Stimulated activated CD8-positive, alpha-beta memory T cell treated with anti-CD3 and anti-CD28 coated beads, Interleukin-15, amount 100 ng/mL, for 1 hour (primary cell): Measurements from ENCODE around the gene CATSPER4.

Experiments
- DNase-seq: peaks from one replicate; pipeline ENCODE4 v3.0.0-alpha.2; 2020; ENCODE audit warnings: low read depth

The CATSPER4 gene

DNA sequence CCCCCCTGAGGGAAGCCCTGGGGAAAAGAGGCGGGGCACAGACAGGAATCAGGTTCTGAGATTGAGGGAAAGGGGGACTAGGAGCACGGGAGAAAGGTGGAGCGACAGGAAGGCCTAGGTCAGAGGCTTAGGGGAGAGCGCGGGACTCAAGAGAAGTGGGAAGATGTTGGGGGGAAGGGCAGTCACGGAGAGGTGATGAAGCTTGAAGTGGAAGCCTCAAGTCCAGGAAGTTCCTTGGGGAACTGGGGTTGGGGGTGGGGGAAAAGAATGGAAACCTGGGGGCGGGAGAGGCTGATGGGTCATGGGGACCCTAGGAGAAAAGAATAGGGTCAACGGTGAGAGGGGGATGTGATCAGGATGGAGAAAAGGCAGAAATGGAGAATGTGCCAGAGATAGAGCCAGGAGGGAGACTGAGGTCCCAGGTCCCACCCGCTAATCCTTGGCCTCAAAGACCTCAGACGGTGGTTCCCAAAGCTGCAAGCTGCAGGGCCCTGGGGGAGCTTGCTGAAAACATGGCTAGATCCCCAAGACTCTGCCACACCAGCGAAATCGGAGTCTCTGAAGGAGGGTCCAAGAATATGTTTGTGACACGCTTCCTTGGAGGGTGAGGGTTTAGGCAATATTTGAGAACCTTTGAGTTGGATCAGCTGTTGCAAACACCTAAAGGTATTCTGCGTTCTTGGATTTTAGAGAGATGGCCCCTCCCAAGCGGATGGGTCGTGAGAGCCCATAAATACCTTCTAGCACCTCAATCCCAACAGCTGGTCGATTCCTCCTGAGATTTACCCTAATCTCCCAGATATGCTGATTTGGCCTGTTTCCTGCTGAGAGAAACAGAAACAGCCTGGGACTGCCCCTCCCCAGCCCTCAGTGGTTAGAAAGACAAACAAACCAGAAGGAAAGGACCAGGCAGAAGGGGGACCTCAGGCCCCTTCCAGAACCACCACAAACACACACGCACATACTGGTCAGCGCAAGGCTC lies 25.2 kb upstream of the CATSPER4 start:
- no peak for DNase-seq

DNA sequence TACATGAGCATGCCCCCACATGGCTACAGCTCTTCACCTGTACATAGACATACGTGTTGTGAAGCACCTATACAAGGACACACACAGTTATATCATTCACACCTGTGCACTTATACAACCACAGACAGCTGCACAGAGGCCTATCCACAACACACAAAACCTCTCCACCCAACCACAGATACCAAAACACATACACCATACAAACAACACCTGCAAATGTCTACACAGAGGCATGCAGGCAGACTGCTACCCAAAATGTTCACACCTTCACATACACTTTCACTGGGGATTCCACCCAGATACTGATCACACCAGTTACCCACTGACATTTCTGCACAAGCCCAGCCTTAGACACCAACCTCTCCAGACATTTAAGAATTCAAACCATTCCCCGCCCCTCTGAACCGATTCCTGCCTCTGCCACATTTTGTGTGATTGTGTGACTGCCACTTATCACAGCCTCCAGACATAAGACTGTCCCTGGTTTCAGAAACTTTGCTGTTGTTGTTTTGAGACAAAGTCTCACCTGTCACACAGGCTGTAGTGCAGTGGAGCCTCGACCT lies 23.6 kb upstream of the CATSPER4 start:
- no peak for DNase-seq

DNA sequence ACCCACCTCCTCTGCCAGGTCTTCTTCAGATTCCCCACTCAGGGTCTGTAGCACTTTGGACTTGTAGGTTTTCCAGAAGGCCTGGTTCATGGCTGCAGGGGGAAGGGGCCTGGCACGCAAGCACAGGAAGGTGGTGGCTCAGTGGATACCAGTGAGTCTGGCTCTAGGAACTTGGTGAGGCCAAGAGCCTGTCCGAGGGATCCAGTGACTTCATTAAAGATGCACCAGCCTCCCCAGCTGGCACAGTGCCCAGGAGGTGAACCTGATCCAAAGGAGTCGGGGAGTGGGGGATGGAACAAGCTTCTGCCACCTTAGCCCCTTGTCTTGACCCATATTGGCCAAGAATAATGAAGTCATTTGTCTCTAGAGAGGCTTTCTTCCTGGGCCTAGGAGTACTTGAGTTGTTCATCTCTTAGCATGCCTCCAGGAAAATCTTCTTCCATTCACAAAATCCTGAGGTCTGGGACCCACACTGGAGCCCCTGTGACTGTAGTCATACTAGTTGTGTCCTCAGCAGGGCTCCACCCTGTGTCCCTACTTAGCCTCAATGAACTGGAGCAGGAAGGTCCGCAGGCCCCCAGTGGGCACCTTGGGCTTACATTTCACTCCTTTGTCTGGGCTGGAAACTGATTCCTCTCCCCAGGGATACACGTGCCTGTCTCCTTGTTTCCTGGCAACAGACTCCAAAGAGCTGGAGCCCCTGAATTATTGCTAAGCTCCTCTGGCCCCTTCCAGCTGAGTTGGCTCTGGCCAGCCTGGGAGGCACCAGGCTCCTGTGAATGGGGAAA lies 21.8 kb upstream of the CATSPER4 start, which contains the start of gene C1orf232:
TSS of gene C1orf232 (minus strand) at position 554 of the 788 bp plus-strand sequence. CDS start at position 90, 464 bp downstream.
- DNase-seq: no peak

DNA sequence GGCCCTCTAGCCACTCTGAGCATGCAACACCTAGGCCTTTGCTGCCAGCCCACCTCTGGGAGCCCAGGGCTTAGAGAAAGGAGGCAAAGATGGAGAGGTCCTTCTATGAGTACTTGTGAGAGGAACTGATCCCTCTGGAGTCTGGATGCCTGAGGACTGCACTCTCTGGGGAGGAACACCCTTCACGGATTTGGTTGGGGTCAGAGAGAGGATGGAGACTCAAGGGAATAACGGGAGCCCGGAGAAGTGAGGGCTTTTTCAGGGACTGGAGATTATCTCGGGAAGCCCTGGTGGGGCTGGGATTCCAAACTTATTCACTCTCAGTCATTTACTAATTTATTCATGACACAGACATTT lies 21.2 kb upstream of the CATSPER4 start:
- no peak for DNase-seq

DNA sequence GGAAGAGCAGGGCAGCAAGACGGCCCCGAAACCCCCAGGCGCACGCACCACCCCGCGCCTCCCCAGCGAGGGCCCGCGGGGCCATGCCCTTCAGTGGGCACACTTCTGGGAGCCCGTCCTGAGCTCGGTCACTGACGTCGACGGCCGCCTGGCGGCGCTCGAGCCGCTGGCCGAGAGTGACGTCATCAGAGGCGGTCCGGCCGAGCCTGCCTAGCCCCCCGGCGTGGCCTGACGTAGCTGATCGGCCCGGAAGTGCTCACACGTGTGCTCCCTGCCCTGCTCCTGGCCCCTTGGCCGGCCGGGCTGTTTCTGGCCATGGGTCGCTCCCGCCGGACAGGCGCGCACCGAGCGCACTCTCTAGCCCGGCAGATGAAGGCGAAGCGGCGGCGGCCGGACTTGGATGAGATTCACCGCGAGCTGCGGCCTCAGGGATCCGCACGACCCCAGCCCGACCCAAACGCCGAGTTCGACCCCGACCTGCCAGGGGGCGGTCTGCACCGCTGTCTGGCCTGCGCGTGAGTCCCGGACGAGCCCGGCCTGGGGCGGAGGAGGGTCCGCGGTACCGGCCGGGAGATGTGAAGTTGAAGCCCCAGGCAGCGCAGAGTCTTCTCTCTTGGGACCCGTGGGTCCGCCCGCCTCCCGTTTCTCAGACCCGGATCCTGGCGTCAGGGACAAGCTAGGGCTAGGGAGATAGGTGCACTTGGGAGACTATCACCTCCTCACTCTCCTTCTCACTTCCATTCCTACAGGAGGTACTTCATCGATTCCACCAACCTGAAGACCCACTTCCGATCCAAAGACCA lies 20.5 kb upstream of the CATSPER4 start, which contains the start of gene ZNF593:
TSS of gene ZNF593 (plus strand) at position 240 of the 803 bp plus-strand sequence. CDS start at position 316, 76 bp downstream.
- DNase-seq: peak; percentile 70

DNA sequence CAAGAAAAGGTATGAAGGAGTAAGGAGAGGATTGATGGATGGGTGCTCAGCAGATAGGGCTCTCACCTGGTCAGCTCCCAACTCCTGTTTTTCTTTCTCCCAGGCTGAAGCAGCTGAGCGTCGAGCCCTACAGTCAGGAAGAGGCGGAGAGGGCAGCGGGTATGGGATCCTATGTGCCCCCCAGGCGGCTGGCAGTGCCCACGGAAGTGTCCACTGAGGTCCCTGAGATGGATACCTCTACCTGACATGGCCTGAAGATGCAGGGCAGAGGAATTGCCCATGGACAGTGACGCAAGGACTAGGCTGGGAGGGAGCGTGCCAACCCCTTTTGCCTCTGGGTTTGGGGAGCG lies 20.0 kb upstream of the CATSPER4 start:
- no peak for DNase-seq

DNA sequence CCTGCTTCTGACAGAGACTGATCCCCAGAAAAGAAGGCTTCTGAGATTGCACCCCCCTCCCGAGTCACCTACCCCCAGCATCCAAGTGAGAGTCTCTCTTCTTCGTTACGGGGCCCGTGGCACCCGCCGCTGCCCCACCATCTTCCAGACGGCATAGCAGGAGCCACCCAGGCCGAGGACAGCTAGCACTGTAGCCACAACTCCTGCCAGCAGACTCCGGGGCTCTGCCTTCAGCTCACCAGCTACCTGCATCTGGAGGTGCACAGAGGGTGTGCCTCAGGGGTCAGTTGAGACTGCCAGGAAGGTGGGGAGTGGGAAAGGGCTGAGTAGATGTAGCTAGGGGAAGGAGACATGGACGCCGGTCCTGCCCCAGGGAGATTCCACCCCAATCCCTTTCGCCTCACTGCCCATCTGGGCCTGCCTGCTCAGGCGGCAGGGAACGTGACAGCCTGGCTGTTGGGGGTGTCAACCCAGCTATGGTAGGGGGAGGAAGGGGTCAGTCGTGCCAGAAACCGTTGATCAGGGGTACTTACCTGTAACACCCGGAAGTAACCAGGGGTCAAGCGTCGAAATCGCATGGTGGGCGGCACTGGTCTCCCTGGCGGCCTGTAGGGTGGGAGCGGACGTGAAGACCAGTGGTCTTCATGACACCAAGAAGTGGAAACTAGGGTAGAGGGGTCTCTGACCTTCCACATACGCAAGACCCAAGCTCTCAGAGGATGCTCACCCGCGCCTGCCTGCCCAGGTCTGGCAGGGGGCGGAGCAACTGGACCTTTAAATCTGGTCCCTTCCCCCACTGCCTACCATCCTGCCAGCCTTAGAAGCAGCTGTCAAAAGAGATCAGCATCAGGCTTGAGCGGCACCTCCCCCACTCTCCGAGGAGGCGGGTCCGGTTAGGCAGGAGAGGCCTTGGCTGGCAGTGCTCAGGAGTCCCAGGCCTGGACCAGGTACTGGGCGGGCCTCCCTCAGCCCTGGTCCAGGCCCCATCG lies 19.0 kb upstream of the CATSPER4 start, which contains the start of gene ZNF593OS:
TSS of gene ZNF593OS (minus strand) at position 749 of the 989 bp plus-strand sequence. CDS start at position 578, 171 bp downstream.
- DNase-seq: no peak

DNA sequence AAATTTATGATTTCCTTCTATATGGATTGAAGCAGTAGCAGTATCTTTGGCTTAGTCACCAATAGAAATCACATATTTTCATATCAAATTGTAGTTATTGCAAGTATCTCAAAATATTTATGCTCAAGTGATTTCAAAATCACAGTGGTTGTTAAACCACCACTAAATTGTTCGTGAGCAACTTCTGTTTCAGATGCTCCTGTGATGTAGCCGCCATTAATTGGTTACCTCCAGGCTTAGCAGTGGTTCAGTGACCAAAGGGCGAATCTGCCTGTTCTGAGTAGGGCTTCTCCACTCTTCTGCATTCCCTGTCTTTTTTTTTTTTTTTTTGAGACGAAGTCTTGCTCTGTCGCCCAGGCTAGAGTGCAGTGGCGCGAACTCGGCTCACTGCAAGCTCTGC lies 15.1 kb upstream of the CATSPER4 start:
- no peak for DNase-seq

DNA sequence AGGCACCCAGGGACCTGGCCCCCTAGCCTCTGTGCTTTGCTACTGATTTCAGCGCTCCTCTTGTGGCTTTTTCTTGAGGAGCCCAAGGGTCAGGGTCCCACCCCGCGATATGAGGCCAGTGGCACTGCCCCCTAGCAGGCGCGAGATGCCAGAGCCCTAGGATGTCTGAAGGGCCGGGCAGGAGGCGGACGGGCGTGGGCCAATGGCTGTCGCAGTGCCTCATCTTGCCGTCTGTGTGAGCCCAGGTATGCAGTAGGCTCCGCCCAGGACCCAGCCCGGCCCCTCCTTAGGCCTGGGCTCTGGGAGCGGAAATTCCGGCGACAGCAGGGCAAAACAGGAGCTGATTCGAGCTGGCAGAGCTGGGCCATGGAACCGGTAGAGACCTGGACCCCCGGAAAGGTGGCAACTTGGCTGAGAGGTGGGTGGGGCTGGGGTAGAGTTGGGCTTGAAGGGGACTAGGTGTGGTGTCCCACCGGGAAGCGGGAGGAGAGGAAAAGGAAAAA lies 13.2 kb upstream of the CATSPER4 start, which contains the start of gene CNKSR1:
TSS of gene CNKSR1 (plus strand) at position 310 of the 503 bp plus-strand sequence. CDS start at position 367, 57 bp downstream.
- no peak for DNase-seq

DNA sequence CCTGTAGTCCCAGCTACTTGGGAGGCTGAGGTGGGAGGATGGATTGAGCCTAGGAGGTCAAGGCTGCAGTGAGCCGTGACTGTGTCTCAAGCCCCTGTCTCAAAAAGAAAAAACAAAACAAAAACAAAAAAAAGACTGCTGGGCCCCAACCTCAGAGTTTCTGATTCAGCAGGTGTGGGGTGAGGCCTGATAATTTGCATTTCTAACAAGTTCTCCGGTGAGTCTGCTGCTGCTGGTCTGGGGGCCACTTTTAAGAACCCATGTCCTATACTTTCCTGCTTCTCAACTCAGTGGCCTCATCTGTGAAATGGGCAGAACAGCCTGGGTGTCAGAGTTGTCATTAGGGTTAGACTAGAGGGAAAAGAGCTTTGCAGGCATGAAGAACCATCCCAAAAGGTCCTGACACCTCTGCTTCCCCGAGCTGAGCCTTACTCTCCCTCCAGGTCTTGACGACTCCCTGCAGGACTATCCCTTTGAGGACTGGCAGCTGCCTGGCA lies 10.3 kb upstream of the CATSPER4 start:
- no peak for DNase-seq

DNA sequence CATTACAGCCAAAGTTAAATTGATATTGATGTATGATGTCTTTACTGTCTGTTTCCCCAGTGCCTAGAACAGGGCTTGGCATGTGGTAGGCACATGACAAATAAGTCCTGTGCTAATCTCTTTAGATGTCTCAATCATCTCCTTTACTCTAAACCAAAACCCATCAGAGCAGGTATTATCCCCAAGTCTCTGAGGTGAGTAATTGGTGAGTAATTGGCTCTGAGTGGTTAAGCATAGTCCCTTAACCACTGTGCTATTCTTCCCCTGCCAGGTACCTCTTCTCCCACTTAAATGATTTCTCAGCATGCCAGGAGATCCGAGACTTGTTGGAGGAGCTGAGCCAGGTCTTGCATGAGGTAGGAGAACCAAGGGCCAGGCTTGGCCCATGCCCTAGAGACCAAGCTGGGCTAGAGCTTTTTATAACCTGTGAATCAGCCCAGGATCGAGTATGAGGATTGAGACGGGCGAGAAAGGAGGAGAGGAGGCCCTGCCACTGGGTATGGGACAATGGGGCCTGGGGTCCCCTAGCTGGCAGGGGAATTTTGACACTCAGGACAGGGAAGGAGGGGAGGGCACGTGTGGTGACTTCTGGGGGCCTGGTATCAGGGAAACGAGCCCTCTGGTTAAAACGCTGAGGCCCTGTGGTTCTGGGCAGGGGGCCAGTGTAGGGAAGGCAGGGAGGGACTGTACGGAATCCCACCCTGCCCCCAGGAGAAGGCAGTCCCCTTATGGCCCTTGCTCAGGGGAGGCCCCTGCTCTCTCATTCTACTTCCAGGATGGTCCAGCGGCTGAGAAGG lies 8.6 kb upstream of the CATSPER4 start:
- no peak for DNase-seq

DNA sequence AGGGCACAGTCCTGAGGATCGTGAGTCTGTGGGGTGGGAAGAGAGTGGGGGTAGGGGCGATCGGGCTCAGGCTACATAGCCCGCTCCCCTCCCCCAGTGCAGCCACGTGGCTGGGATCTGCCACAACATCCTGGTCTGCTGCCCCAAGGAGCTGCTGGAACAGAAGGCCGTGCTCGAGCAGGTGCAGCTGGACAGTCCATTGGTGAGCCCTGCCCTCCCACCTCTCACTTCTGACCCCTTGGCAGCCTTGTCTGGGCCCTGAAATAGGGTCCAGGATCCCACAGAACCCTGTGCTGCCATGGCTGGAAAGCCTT lies 8.1 kb upstream of the CATSPER4 start:
- no peak for DNase-seq

DNA sequence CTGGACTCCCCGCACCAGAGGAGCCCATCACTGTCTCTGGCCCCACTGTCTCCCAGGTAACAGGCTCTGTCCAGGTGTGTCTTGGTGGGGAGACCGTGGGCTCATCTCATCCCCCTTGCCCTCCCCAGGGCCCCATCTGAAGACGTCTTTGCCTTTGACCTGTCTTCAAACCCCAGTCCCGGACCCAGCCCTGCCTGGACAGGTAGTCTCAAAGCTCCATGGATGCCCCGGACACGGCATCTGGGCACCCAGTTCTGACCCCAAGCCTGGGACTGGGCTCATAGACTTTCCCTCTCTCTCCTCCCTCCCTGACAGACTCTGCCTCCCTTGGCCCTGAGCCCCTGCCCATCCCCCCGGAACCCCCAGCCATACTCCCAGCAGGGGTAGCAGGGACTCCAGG lies 6.3 kb upstream of the CATSPER4 start:
- no peak for DNase-seq

DNA sequence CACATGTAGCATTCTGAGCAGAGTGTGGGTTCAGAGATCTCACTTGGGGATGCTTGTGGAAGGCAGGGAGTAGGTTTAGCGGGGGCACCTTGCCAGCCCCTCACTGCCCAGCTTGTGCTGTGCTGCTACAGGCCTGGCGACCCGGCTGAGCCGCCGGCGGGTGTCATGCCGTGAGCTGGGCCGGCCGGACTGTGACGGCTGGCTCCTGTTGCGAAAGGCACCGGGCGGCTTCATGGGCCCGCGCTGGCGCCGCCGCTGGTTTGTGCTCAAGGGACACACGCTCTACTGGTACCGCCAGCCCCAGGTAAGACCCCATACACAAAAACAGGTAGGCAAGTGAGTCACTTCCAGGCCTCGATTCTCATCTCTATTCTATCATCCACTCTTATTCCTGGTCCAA lies 5.5 kb upstream of the CATSPER4 start:
- DNase-seq: no peak

DNA sequence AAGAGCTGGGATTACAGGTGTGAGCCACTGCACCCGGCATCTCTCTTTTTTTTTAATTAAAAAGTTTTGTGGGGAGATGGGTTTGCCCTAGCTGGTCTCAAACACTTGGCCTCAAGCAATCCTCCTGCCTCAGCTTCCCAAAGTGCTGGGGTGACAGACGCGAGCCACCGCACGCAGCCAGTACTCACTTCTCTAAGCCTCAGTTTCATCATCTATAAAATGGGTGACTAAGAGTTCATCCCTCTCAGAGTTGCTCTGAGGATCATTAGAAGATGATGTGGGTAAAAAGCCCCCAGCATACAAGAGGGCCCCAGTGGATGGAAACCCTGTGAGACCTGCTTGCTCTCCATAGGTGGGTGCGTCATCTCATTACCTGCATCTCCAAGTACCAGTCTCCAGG lies 2.5 kb upstream of the CATSPER4 start:
- DNase-seq: no peak

DNA sequence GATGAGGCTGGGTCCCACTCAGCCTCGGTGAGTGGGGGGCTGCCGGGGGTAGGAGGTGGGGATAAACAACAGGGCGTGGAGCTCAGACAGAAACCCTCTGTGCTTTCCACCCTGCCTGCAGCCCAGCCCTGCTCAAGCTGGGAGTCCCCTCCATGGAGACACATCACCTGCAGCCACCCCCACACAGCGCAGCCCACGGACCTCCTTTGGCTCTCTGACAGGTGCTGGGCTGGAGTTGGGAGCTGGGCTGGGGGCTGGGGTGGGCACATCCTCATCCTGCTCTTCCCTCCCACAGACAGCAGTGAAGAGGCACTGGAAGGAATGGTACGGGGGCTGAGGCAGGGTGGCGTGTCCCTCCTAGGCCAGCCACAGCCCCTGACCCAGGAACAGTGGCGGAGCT lies 1.9 kb upstream of the CATSPER4 start:
- DNase-seq: no peak

DNA sequence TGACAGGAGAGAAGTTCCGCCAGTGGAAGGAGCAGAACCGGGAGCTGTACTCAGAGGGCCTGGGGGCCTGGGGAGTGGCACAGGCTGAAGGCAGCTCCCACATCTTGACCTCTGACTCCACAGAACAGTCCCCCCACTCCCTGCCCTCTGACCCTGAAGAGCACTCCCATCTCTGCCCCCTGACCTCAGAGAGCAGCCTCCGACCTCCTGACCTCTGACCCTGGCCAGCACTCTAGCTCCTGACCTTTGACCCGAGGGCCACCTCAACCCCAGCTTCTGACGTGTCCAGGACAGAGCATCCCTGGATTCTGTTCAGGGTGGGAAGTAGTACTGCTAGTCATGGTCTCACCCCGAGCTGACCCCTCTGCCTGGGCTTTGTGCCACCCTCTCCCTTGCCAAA lies 1.1 kb upstream of the CATSPER4 start:
- no peak for DNase-seq

DNA sequence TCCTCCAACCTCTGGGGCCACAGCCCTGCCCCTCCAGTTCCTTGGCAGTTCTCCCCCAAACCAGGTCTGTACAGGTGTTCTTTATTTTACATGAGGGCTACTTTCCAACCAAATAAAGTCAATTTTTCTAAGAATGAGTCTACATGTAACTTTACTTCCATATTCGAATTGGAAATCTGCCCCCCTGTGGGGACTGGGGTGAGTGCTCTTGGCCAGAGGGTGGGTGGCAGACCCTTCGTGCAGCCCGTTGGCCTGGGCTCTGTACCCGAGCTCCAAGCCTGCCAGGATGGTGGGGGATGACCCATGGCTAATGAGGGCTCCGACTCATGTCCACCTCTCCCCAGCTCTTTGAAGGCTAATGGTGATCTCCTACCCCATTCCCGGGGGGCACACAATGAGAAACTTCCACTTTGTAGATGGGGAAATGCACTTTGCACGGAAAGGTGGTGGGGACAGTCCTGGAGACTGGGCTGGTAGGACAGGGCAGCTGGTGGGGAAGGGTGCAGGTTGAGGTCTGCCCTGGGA lies 589 bp upstream of the CATSPER4 start:
- no peak for DNase-seq

DNA sequence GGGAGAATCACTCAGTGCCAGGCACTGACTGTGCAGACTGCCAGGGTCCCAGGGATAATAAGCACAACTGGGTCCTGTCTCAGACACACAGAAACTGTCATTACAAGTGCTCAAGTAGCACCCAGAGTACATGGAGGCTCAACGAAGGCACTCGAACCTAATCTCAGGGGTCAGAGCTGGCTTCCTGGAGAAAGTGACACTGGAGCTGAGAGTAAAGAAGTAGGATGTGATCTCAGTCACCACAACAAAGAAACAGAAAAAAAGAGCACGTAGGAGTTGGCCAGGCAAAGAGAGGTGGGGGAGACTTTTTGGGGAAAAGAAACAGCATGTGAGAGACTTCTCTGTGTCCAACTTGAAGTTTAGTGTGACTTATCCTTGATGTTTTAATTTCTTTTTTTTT lies 1.3 kb downstream of the CATSPER4 start:
- DNase-seq: no peak
